Stimulated activated naive CD8-positive, alpha-beta T cell treated with anti-CD3 and anti-CD28 coated beads, Interleukin-15, Interleukin-2, amounts not matched to agents 100 ng/mL and 50 ng/mL, for 24 hours (primary cell): Measurements from ENCODE around the gene ARPC5L.
A peak's percentile ranks its signal among the peaks of the same experiment; 100 is the strongest.

Experiments
- H3K27ac Mint-ChIP-seq: one replicate; pipeline ENCODE4 v1.8.0; 2021; ENCODE audit warnings: mild to moderate bottlenecking, mixed read lengths
- H3K27me3 Mint-ChIP-seq: one replicate; pipeline ENCODE4 v1.8.0; 2021; ENCODE audit warnings: mixed read lengths
- H3K36me3 Mint-ChIP-seq: one replicate; pipeline ENCODE4 v1.8.0; 2021; ENCODE audit warnings: low read depth, mixed read lengths
- H3K4me1 Mint-ChIP-seq: one replicate; pipeline ENCODE4 v1.8.0; 2021; ENCODE audit warnings: low read depth, mixed read lengths
- H3K4me3 Mint-ChIP-seq: one replicate; pipeline ENCODE4 v1.8.0; 2021; ENCODE audit warnings: mild to moderate bottlenecking, mixed read lengths
- H3K9me3 Mint-ChIP-seq: one replicate; pipeline ENCODE4 v1.8.0; 2021; ENCODE audit warnings: mixed read lengths

Gene ARPC5L

DNA sequence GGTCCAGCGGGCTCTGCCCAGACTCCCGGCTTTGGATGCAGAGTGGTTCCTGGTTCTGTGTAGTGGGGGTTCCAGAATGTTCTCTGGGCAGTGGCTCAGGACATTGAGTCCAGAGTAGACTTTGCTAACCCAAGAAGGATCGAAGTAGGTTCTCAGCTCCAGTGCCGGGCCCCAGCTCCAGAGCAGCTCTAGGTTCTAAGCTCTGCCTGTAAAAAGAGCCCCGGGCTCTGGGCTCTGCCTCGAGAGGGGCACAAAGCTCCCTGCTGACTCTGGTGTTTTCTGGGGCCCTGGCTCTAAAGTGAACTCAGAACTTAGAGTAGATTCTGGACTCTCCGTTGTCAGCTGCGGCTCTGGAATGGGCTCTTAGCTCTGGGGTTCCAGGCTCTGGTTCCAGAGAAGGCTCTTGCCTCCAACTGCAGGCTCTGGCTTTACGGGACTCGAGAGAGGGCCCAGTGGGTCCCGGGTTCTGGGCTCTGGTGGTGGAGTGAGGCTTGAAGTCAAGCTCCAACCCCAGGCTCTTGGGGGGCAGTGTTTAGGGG is 8.3 kb upstream of the ARPC5L start:
- Mint-ChIP-seq H3K27me3 (peaks cover 11% of the 10 kb centered on the region), H3K9me3 (no peaks in the 10 kb centered on the region), H3K4me1 (peaks cover 20% of the 10 kb centered on the region), H3K27ac (no peak overlapping the region), H3K36me3 (peaks cover 19% of the 10 kb centered on the region), H3K4me3 (peak overlapping the region; percentile 30)

DNA sequence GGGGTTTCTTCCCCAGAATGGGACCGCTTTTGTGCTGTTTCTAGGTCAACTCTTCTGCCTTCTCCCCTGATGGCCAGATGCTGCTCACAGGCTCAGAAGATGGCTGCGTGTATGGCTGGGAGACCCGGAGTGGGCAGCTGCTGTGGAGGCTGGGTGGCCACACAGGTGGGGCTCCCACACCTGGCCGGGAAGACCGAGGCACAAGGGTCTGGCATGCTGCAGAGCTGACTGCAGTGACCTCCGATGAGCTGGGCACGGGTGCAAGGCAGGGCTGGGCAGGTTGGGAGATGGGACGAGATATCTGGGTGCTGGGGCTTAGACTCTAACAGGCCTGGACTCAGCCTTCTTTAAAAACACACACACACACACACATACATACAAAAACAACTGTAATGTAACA is 7.8 kb upstream of the ARPC5L start:
- Mint-ChIP-seq H3K27ac (no peak overlapping the region), H3K9me3 (no peaks in the 10 kb centered on the region), H3K4me3 (no peak overlapping the region), H3K36me3 (peaks cover 24% of the 10 kb centered on the region), H3K4me1 (peaks cover 25% of the 10 kb centered on the region), H3K27me3 (peaks cover 11% of the 10 kb centered on the region)

GRCh38 chr9:124854822-124855221 is 7.1 kb upstream of the ARPC5L start:
- peaks cover 31% of the 10 kb centered on the region for H3K36me3 Mint-ChIP-seq
- peaks cover 9% of the 10 kb centered on the region for H3K27me3 Mint-ChIP-seq
- H3K4me1 Mint-ChIP-seq: peaks cover 31% of the 10 kb centered on the region
- H3K27ac Mint-ChIP-seq: peak overlapping the region; percentile 13
- H3K9me3 Mint-ChIP-seq: no peaks in the 10 kb centered on the region
- no peak overlapping the region for H3K4me3 Mint-ChIP-seq

GRCh38 chr9:124855566-124855943 is 6.4 kb upstream of the ARPC5L start:
- H3K9me3 Mint-ChIP-seq: no peaks in the 10 kb centered on the region
- peaks cover 6% of the 10 kb centered on the region for H3K27me3 Mint-ChIP-seq
- H3K27ac Mint-ChIP-seq: no peak overlapping the region
- H3K36me3 Mint-ChIP-seq: peaks cover 38% of the 10 kb centered on the region
- peaks cover 39% of the 10 kb centered on the region for H3K4me1 Mint-ChIP-seq
- no peak overlapping the region for H3K4me3 Mint-ChIP-seq

- no peak overlapping the region for H3K4me3 Mint-ChIP-seq
- H3K27ac Mint-ChIP-seq: no peak overlapping the region
- peaks cover 44% of the 10 kb centered on the region for H3K36me3 Mint-ChIP-seq
- H3K27me3 Mint-ChIP-seq: peaks cover 3% of the 10 kb centered on the region
- no peaks in the 10 kb centered on the region for H3K9me3 Mint-ChIP-seq
- H3K4me1 Mint-ChIP-seq: peaks cover 41% of the 10 kb centered on the region
Observed at GRCh38 chr9:124855944-124856765, 5.8 kb upstream of the ARPC5L start.

DNA sequence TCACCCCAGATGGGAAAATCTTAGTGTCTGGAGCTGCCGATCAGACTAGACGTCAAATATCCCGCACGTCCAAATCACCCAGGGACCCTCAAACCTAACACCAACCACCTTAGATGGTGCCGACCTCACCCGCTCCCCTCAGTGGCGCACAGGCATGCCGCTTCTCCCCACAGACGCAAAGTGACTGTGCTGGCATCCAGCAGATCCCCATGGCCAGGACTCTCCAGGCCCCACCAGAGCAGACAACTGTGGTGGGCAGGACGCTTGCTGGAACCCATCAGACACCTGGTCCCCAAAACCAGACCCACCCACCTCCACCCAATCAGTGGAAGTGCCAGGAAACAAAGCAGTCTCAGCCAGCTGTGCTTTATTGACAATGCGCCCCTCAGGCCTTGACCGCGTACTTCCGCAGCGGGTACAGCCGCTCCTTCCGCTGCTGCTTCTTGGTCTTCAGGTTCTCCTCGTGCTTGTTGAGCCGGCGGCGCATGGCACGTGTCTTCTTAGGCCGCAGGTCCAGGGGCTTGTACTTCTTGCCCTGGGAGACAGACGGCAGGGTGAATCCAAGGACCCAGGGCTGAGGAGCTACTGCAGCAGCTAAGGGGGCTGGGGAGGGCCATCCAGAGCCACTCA is 4.3 kb upstream of the ARPC5L start:
- peak overlapping the region; percentile 60 for H3K4me3 Mint-ChIP-seq
- H3K27ac Mint-ChIP-seq: peak overlapping the region; percentile 21
- H3K4me1 Mint-ChIP-seq: peaks cover 45% of the 10 kb centered on the region
- no peaks in the 10 kb centered on the region for H3K9me3 Mint-ChIP-seq
- peaks cover 48% of the 10 kb centered on the region for H3K36me3 Mint-ChIP-seq
- no peaks in the 10 kb centered on the region for H3K27me3 Mint-ChIP-seq

GRCh38 chr9:124858330-124859046 is 3.4 kb upstream of the ARPC5L start:
- peaks cover 48% of the 10 kb centered on the region for H3K36me3 Mint-ChIP-seq
- H3K27me3 Mint-ChIP-seq: no peaks in the 10 kb centered on the region
- peak overlapping the region; percentile 12 for H3K27ac Mint-ChIP-seq
- peaks cover 45% of the 10 kb centered on the region for H3K4me1 Mint-ChIP-seq
- peak overlapping the region; percentile 99 for H3K4me3 Mint-ChIP-seq
- no peaks in the 10 kb centered on the region for H3K9me3 Mint-ChIP-seq

GRCh38 chr9:124859803-124860581 is 1.9 kb upstream of the ARPC5L start:
- peak overlapping the region; percentile 99 for H3K4me3 Mint-ChIP-seq
- peak overlapping the region; percentile 98 for H3K27ac Mint-ChIP-seq
- H3K36me3 Mint-ChIP-seq: peaks cover 48% of the 10 kb centered on the region
- no peaks in the 10 kb centered on the region for H3K27me3 Mint-ChIP-seq
- no peaks in the 10 kb centered on the region for H3K9me3 Mint-ChIP-seq
- H3K4me1 Mint-ChIP-seq: peaks cover 46% of the 10 kb centered on the region

- no peaks in the 10 kb centered on the region for H3K9me3 Mint-ChIP-seq
Observed at GRCh38 chr9:124860582-124861341, 1.2 kb upstream of the ARPC5L start.

GRCh38 chr9:124863371-124863871 is 1.5 kb downstream of the ARPC5L start:
- Mint-ChIP-seq H3K27me3 (no peaks in the 10 kb centered on the region), H3K27ac (no peak overlapping the region), H3K36me3 (peaks cover 46% of the 10 kb centered on the region), H3K4me3 (peak overlapping the region; percentile 43), H3K4me1 (peaks cover 56% of the 10 kb centered on the region), H3K9me3 (no peaks in the 10 kb centered on the region)

More at GRCh38 chr9:124860582-124861341, 1.2 kb upstream of the ARPC5L start:
- peak overlapping the region; percentile 98 for H3K27ac Mint-ChIP-seq
- peaks cover 46% of the 10 kb centered on the region for H3K4me1 Mint-ChIP-seq
- peak overlapping the region; percentile 99 for H3K4me3 Mint-ChIP-seq
- H3K36me3 Mint-ChIP-seq: peaks cover 48% of the 10 kb centered on the region
- no peaks in the 10 kb centered on the region for H3K27me3 Mint-ChIP-seq

DNA sequence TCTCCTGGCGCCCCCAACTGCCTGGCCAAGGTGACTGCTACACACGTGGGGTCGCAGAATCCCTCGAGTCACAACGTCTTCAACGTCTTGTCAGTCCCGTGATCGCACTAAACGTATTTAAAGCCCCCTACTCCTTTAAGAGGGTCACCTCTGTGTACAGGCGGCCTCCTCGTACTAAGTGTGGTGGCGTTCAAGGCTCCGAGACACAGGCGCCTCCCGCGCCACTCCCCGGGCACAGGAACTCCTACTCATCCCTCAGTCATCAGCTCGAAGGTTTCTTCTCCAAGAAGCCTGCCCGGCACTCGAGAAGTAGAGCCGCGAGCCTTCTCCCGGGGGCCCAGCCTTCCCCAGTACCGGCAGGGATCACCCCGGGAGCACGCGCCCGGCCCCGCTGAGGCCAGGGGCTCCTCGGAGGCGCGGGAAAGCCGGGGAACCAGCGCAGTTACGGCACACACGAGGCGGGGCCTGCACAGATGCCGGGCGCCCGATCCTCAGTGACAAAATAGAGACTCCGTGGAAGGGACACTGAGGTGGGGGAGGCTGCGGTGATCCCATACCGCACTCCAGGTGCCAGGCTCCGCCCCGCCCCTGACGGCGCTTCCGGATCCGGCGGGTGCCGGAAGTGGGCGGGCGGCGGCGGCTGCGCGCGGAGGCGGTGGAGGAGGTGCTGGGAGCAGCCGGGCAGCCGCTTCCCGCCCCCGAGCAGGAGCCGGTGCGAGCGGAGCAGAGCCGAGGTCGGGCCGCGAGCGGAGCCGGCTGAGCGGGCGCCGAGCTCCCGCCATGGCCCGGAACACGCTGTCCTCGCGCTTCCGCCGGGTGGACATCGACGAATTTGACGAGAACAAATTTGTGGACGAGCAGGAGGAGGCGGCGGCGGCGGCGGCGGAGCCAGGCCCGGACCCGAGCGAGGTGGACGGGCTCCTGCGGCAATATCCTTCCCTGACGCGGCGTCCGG is 6.9 kb downstream of the ARPC5L start:
- Mint-ChIP-seq H3K27ac (peak overlapping the region; percentile 98), H3K27me3 (no peaks in the 10 kb centered on the region), H3K36me3 (peaks cover 55% of the 10 kb centered on the region), H3K9me3 (no peaks in the 10 kb centered on the region), H3K4me1 (peaks cover 60% of the 10 kb centered on the region), H3K4me3 (peak overlapping the region; percentile 95)

DNA sequence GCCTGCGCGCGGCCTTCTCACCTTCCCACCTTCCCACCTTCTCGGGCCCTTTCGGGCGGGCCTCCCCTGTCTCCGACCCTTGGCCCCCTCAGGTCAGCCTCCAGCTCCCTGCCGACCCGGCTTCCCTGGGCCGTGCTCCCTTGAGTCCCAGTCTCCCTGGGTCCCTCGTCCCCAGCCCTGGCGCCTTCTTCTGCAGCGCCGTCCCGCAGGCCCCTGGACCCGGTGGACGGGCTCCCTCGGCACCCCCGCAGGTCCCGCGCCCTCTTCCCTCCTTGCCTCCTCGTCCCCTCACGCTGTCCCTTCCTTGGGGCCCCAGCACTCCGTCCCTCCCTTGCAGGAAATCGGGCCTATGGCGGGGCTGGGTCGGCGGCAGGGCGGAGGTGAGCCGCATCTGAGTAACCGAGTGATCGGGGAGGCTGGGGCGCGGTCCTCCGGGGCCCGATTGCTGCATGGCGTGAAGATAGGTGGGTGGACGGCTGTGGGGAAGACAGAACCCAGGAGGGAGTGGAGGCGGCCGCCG is 7.6 kb downstream of the ARPC5L start:
- H3K4me1 Mint-ChIP-seq: peaks cover 63% of the 10 kb centered on the region
- H3K9me3 Mint-ChIP-seq: no peaks in the 10 kb centered on the region

More for the DNA sequence above, 7.6 kb downstream of the ARPC5L start:
- peak overlapping the region; percentile 98 for H3K27ac Mint-ChIP-seq
- H3K27me3 Mint-ChIP-seq: no peaks in the 10 kb centered on the region
- peaks cover 61% of the 10 kb centered on the region for H3K36me3 Mint-ChIP-seq
- peak overlapping the region; percentile 95 for H3K4me3 Mint-ChIP-seq
